CD4-positive, alpha-beta T cell treated with Interleukin-2 at 100 ng/mL for 4 hours (primary cell): ENCODE results near the gene GRK3.
"Not testable (repeated sequence)": the region's sequence is repeated elsewhere in the genome, so short reads cannot be mapped to it uniquely, and the experiment has no call there.

Source experiments
- DNase-seq: peaks from one replicate; pipeline ENCODE4 v3.0.0-alpha.2; 2020; ENCODE audit warnings: low spot score

Gene GRK3

GRCh38 chr22:25551396-25551795, 13.1 kb upstream of the GRK3 start:
- no peak for DNase-seq

GRCh38 chr22:25552405-25552804, 12.1 kb upstream of the GRK3 start:
- not testable (repeated sequence) for DNase-seq

GRCh38 chr22:25553131-25553530, 11.3 kb upstream of the GRK3 start:
- no peak for DNase-seq

- DNase-seq: no peak
Observed at GRCh38 chr22:25554238-25554671, 10.2 kb upstream of the GRK3 start.

GRCh38 chr22:25554689-25555088, 9.8 kb upstream of the GRK3 start:
- no peak for DNase-seq

- DNase-seq: no peak
Observed at GRCh38 chr22:25555586-25555985, 8.9 kb upstream of the GRK3 start.

- no peak for DNase-seq
Observed at GRCh38 chr22:25557218-25557617, 7.3 kb upstream of the GRK3 start.

GRCh38 chr22:25558341-25558740, 6.1 kb upstream of the GRK3 start:
- DNase-seq: no peak

GRCh38 chr22:25559910-25560309, 4.6 kb upstream of the GRK3 start:
- DNase-seq: not testable (repeated sequence)

- DNase-seq: not testable (repeated sequence)
Observed at GRCh38 chr22:25561182-25561581, 3.3 kb upstream of the GRK3 start.

GRCh38 chr22:25561927-25562326, 2.5 kb upstream of the GRK3 start:
- DNase-seq: not testable (repeated sequence)

GRCh38 chr22:25562966-25563760, 1.3 kb upstream of the GRK3 start:
- not testable (repeated sequence) for DNase-seq

GRCh38 chr22:25563761-25564319, 635 bp upstream of the GRK3 start:
- peak; percentile 17 for DNase-seq

GRCh38 chr22:25564979-25565677, 653 bp downstream of the GRK3 start:
- DNase-seq: no peak

GRCh38 chr22:25566186-25566897, 1.9 kb downstream of the GRK3 start:
- DNase-seq: no peak

GRCh38 chr22:25566898-25567235, 2.4 kb downstream of the GRK3 start:
- no peak for DNase-seq

- no peak for DNase-seq
Observed at GRCh38 chr22:25567251-25567675, 2.8 kb downstream of the GRK3 start.

- not testable (repeated sequence) for DNase-seq
Observed at GRCh38 chr22:25568066-25568465, 3.6 kb downstream of the GRK3 start.

- no peak for DNase-seq
Observed at GRCh38 chr22:25569361-25569760, 4.9 kb downstream of the GRK3 start.

- no peak for DNase-seq
Observed at GRCh38 chr22:25569983-25570382, 5.5 kb downstream of the GRK3 start.

- DNase-seq: no peak
Observed at GRCh38 chr22:25570486-25570885, 6.0 kb downstream of the GRK3 start.

- DNase-seq: not testable (repeated sequence)
Observed at GRCh38 chr22:25571969-25572707, 7.7 kb downstream of the GRK3 start.
